GM18505 (cell line): ENCODE measurements around the gene LAMA2.

Experiments
- ATAC-seq: cut with Tn5 transposase; IDR thresholded peaks from one replicate; pipeline ENCODE4 v1.9.1; 2021; ENCODE audit not compliant: unreplicated experiment
- POLR2A ChIP-seq: IDR thresholded peaks from 4 replicates; pipeline ENCODE4 v1.6.1; 2011; ENCODE audit warnings: borderline replicate concordance; ENCODE audit not compliant: insufficient read depth, insufficient read length; ENCODE audit errors: extremely low read depth

The LAMA2 gene

GRCh38 chr6:129536271-129536670, 653.3 kb downstream of the LAMA2 start:
- no peak for ATAC-seq
- TF ChIP-seq POLR2A, result no peak

GRCh38 chr6:129539032-129539431, 656.1 kb downstream of the LAMA2 start:
- no peak for ATAC-seq
- no peak for TF ChIP-seq POLR2A

GRCh38 chr6:129542705-129543104, 659.8 kb downstream of the LAMA2 start:
- TF ChIP-seq POLR2A, result no peak
- no peak for ATAC-seq

- TF ChIP-seq POLR2A, result no peak
- ATAC-seq, result no peak
These were observed 661.0 kb downstream of the LAMA2 start for GRCh38 chr6:129543981-129544380.

GRCh38 chr6:129544892-129545612, 662.1 kb downstream of the LAMA2 start:
- TF ChIP-seq POLR2A, result no peak
- ATAC-seq, result no peak

GRCh38 chr6:129546702-129547101, 663.8 kb downstream of the LAMA2 start:
- TF ChIP-seq POLR2A, result no peak
- no peak for ATAC-seq

GRCh38 chr6:129551486-129551885, 668.5 kb downstream of the LAMA2 start:
- no peak for ATAC-seq
- TF ChIP-seq POLR2A, result no peak

GRCh38 chr6:129552413-129552812, 669.5 kb downstream of the LAMA2 start:
- no peak for TF ChIP-seq POLR2A
- no peak for ATAC-seq

GRCh38 chr6:129555206-129555832, 672.4 kb downstream of the LAMA2 start:
- no peak for TF ChIP-seq POLR2A
- no peak for ATAC-seq

GRCh38 chr6:129558248-129558647, 675.3 kb downstream of the LAMA2 start:
- no peak for ATAC-seq
- TF ChIP-seq POLR2A, result no peak

- no peak for ATAC-seq
- TF ChIP-seq POLR2A, result no peak
These were observed 682.4 kb downstream of the LAMA2 start for GRCh38 chr6:129565366-129565765.

- no peak for TF ChIP-seq POLR2A
- ATAC-seq, result no peak
These were observed 682.9 kb downstream of the LAMA2 start for GRCh38 chr6:129565811-129566210.
